Measurements from ENCODE around the gene MPZL1. TPM values are rescaled to one million over a fixed set of nuclear protein-coding genes. Genes with fewer than 3 reads are reported as not detected.

The MPZL1 gene
- total and polyA plus RNA-seq, 5 donors = 20.4 to 73.7 (median 58.5) TPM

GRCh38 chr1:167695147-167695546, 26.6 kb upstream of the MPZL1 start:
- Histone ChIP-seq H3K9me3 (ENCODE audit: control insufficient read depth, low read length) (no peaks in the 10 kb centered on the region), H3K4me1 (ENCODE audit: control insufficient read depth, insufficient read depth, low read length) (peaks cover 12% of the 10 kb centered on the region), H3K27ac (ENCODE audit: low read length) (no peak overlapping the region), H3K27me3 (ENCODE audit: control insufficient read depth, insufficient read depth) (no peaks in the 10 kb centered on the region), H3K4me3 (ENCODE audit: low read length) (no peak overlapping the region)
- 81% methylated on average over 2 of the region's 2 CpGs for WGBS
- ATAC-seq (no peak), DNase-seq (no peak)
- intact Hi-C loops (cut with DNase I) = no loop called here

- 86% methylated on average over 7 of the region's 7 CpGs for WGBS
- peaks cover 12% of the 10 kb centered on the region for H3K4me1 ChIP-seq (ENCODE audit: control insufficient read depth, insufficient read depth, low read length)
- no peak for DNase-seq
- H3K27ac ChIP-seq (ENCODE audit: low read length) = no peak overlapping the region
- no peaks in the 10 kb centered on the region for H3K9me3 ChIP-seq (ENCODE audit: control insufficient read depth, low read length)
- no peaks in the 10 kb centered on the region for H3K27me3 ChIP-seq (ENCODE audit: control insufficient read depth, insufficient read depth)
- no peak for ATAC-seq
- H3K4me3 ChIP-seq (ENCODE audit: low read length) = no peak overlapping the region
- intact Hi-C loops (cut with DNase I) = no loop called here
These were observed 25.8 kb upstream of the MPZL1 start for GRCh38 chr1:167695756-167696561.

GRCh38 chr1:167697667-167698141, 24.1 kb upstream of the MPZL1 start:
- no peak overlapping the region for H3K4me3 ChIP-seq (ENCODE audit: low read length)
- no peaks in the 10 kb centered on the region for H3K27me3 ChIP-seq (ENCODE audit: control insufficient read depth, insufficient read depth)
- peaks cover 12% of the 10 kb centered on the region for H3K4me1 ChIP-seq (ENCODE audit: control insufficient read depth, insufficient read depth, low read length)
- H3K9me3 ChIP-seq (ENCODE audit: control insufficient read depth, low read length) = no peaks in the 10 kb centered on the region
- peak overlapping the region; percentile 81 for H3K27ac ChIP-seq (ENCODE audit: low read length)
- WGBS = 29% methylated on average over 14 of the region's 14 CpGs
- intact Hi-C loops (cut with DNase I) = no loop called here
- ATAC-seq (peak; percentile 90 to 93), DNase-seq (peak; percentile 76 to 90 (median 88))

GRCh38 chr1:167698313-167698712, 23.5 kb upstream of the MPZL1 start:
- no peak for ATAC-seq
- WGBS = 82% methylated on average over 4 of the region's 4 CpGs
- Histone ChIP-seq H3K4me3 (ENCODE audit: low read length) (no peak overlapping the region), H3K27me3 (ENCODE audit: control insufficient read depth, insufficient read depth) (no peaks in the 10 kb centered on the region), H3K4me1 (ENCODE audit: control insufficient read depth, insufficient read depth, low read length) (peaks cover 12% of the 10 kb centered on the region), H3K9me3 (ENCODE audit: control insufficient read depth, low read length) (no peaks in the 10 kb centered on the region), H3K27ac (ENCODE audit: low read length) (peak overlapping the region; percentile 39)
- intact Hi-C loops (cut with DNase I) = no loop called here
- DNase-seq = no peak

GRCh38 chr1:167701510-167701909, 20.3 kb upstream of the MPZL1 start:
- WGBS = 86% methylated on average over 1 of the region's 1 CpG
- H3K4me3 ChIP-seq (ENCODE audit: low read length) = no peak overlapping the region
- no peaks in the 10 kb centered on the region for H3K9me3 ChIP-seq (ENCODE audit: control insufficient read depth, low read length)
- intact Hi-C loops (cut with DNase I) = no loop called here
- H3K4me1 ChIP-seq (ENCODE audit: control insufficient read depth, insufficient read depth, low read length) = peaks cover 12% of the 10 kb centered on the region
- H3K27me3 ChIP-seq (ENCODE audit: control insufficient read depth, insufficient read depth) = no peaks in the 10 kb centered on the region
- DNase-seq (no peak), ATAC-seq (no peak)
- no peak overlapping the region for H3K27ac ChIP-seq (ENCODE audit: low read length)

GRCh38 chr1:167703557-167703956, 18.2 kb upstream of the MPZL1 start:
- intact Hi-C loops (cut with DNase I) = no loop called here
- DNase-seq (no peak), ATAC-seq (no peak)
- Histone ChIP-seq H3K27ac (ENCODE audit: low read length) (no peak overlapping the region), H3K27me3 (ENCODE audit: control insufficient read depth, insufficient read depth) (no peaks in the 10 kb centered on the region), H3K9me3 (ENCODE audit: control insufficient read depth, low read length) (no peaks in the 10 kb centered on the region), H3K4me1 (ENCODE audit: control insufficient read depth, insufficient read depth, low read length) (no peaks in the 10 kb centered on the region), H3K4me3 (ENCODE audit: low read length) (no peak overlapping the region)
- WGBS = 97% methylated on average over 1 of the region's 1 CpG

- no peak overlapping the region for H3K27ac ChIP-seq (ENCODE audit: low read length)
- WGBS = 32% methylated on average over 2 of the region's 2 CpGs
- intact Hi-C loops (cut with DNase I) = no loop called here
- no peaks in the 10 kb centered on the region for H3K9me3 ChIP-seq (ENCODE audit: control insufficient read depth, low read length)
- no peaks in the 10 kb centered on the region for H3K4me1 ChIP-seq (ENCODE audit: control insufficient read depth, insufficient read depth, low read length)
- ATAC-seq = peak in 1 of 2 donors; percentile 44
- H3K27me3 ChIP-seq (ENCODE audit: control insufficient read depth, insufficient read depth) = no peaks in the 10 kb centered on the region
- DNase-seq = no peak
- no peak overlapping the region for H3K4me3 ChIP-seq (ENCODE audit: low read length)
These were observed 17.1 kb upstream of the MPZL1 start for GRCh38 chr1:167704715-167705114.

- Histone ChIP-seq H3K27me3 (ENCODE audit: control insufficient read depth, insufficient read depth) (no peaks in the 10 kb centered on the region), H3K27ac (ENCODE audit: low read length) (no peak overlapping the region), H3K4me3 (ENCODE audit: low read length) (no peak overlapping the region), H3K9me3 (ENCODE audit: control insufficient read depth, low read length) (no peaks in the 10 kb centered on the region), H3K4me1 (ENCODE audit: control insufficient read depth, insufficient read depth, low read length) (no peaks in the 10 kb centered on the region)
- DNase-seq (no peak), ATAC-seq (no peak)
- WGBS = 68% methylated on average over 6 of the region's 6 CpGs
- intact Hi-C loops (cut with DNase I) = no loop called here
These were observed 16.5 kb upstream of the MPZL1 start for GRCh38 chr1:167705250-167705649.

- H3K27ac ChIP-seq (ENCODE audit: low read length) = no peak overlapping the region
These were observed 15.4 kb upstream of the MPZL1 start for GRCh38 chr1:167706363-167706762.

GRCh38 chr1:167706931-167707877, 14.6 kb upstream of the MPZL1 start:
- Histone ChIP-seq H3K27me3 (ENCODE audit: control insufficient read depth, insufficient read depth) (no peaks in the 10 kb centered on the region), H3K9me3 (ENCODE audit: control insufficient read depth, low read length) (no peaks in the 10 kb centered on the region), H3K27ac (ENCODE audit: low read length) (no peak overlapping the region), H3K4me3 (ENCODE audit: low read length) (no peak overlapping the region), H3K4me1 (ENCODE audit: control insufficient read depth, insufficient read depth, low read length) (no peaks in the 10 kb centered on the region)
- intact Hi-C loops (cut with DNase I) = no loop called here
- 87% methylated on average over 10 of the region's 10 CpGs for WGBS
- ATAC-seq = no peak
- DNase-seq = no peak

More at GRCh38 chr1:167706363-167706762, 15.4 kb upstream of the MPZL1 start:
- Histone ChIP-seq H3K9me3 (ENCODE audit: control insufficient read depth, low read length) (no peaks in the 10 kb centered on the region), H3K4me3 (ENCODE audit: low read length) (no peak overlapping the region), H3K27me3 (ENCODE audit: control insufficient read depth, insufficient read depth) (no peaks in the 10 kb centered on the region), H3K4me1 (ENCODE audit: control insufficient read depth, insufficient read depth, low read length) (no peaks in the 10 kb centered on the region)
- intact Hi-C loops (cut with DNase I) = no loop called here
- ATAC-seq = no peak
- no peak for DNase-seq
- WGBS = 72% methylated on average over 2 of the region's 2 CpGs

- no peak for DNase-seq
- WGBS = 92% methylated on average over 4 of the region's 4 CpGs
- H3K27me3 ChIP-seq (ENCODE audit: control insufficient read depth, insufficient read depth) = no peaks in the 10 kb centered on the region
These were observed 13.8 kb upstream of the MPZL1 start for GRCh38 chr1:167707942-167708341.

More at GRCh38 chr1:167707942-167708341, 13.8 kb upstream of the MPZL1 start:
- no peak overlapping the region for H3K4me3 ChIP-seq (ENCODE audit: low read length)
- no peak for ATAC-seq
- intact Hi-C loops (cut with DNase I) = no loop called here
- no peaks in the 10 kb centered on the region for H3K4me1 ChIP-seq (ENCODE audit: control insufficient read depth, insufficient read depth, low read length)
- no peaks in the 10 kb centered on the region for H3K9me3 ChIP-seq (ENCODE audit: control insufficient read depth, low read length)
- H3K27ac ChIP-seq (ENCODE audit: low read length) = no peak overlapping the region

Data from right cardiac atrium (tissue), 5 donors.